Measurements from ENCODE around the gene FAM20A. TPM values are rescaled to one million over a fixed set of nuclear protein-coding genes. Genes with fewer than 3 reads are reported as not detected.

Gene FAM20A
- total RNA-seq, 1 experiment from 2014 or later, result not detected

- no peak for TF ChIP-seq REST (IDR thresholded peaks at IDR 0.05; ENCODE audit: low read depth)
- TF ChIP-seq CTCF (IDR thresholded peaks at IDR 0.05 in 2 of 3, conservative IDR thresholded peaks at IDR 0.05 in 1 of 3; ENCODE audit: borderline replicate concordance in 1 of 3, insufficient read depth in 1 of 3, low read depth in 2 of 3, low read length in 2 of 3), result no peak
- no peak for TF ChIP-seq EZH2phosphoT487 (IDR thresholded peaks at IDR 0.05; ENCODE audit: borderline replicate concordance)
- TF ChIP-seq SRF (IDR thresholded peaks at IDR 0.05; ENCODE audit: low read depth), result no peak
- no peak for TF ChIP-seq ATF3 (IDR thresholded peaks at IDR 0.05)
- no peak for TF ChIP-seq RAD21 (IDR thresholded peaks at IDR 0.05; ENCODE audit: low read depth)
- no peak for TF ChIP-seq EZH2 (IDR thresholded peaks at IDR 0.05)
- no peak for TF ChIP-seq EGR1 (IDR thresholded peaks at IDR 0.05; ENCODE audit: low read depth)
- TF ChIP-seq SP1 (IDR thresholded peaks at IDR 0.05; ENCODE audit: low read depth), result no peak
- no peak for TF ChIP-seq JUND (IDR thresholded peaks at IDR 0.05)
- TF ChIP-seq ELF1 (IDR thresholded peaks at IDR 0.05; ENCODE audit: borderline replicate concordance, low read depth), result no peak
- no peak for TF ChIP-seq ZFX (IDR thresholded peaks at IDR 0.05)
Observed at GRCh38 chr17:68544111-68544915, 56.9 kb downstream of the FAM20A start (continued).

Data from HCT116 (cell line).